ENCODE data around the gene HOXC12. TPM values are rescaled to one million over a fixed set of nuclear protein-coding genes. Genes with fewer than 3 reads are reported as not detected.

HOXC12 gene
- total RNA-seq, 4 donors from 2014 or later = 3.7 to 6.8 (median 4.7) TPM

DNA sequence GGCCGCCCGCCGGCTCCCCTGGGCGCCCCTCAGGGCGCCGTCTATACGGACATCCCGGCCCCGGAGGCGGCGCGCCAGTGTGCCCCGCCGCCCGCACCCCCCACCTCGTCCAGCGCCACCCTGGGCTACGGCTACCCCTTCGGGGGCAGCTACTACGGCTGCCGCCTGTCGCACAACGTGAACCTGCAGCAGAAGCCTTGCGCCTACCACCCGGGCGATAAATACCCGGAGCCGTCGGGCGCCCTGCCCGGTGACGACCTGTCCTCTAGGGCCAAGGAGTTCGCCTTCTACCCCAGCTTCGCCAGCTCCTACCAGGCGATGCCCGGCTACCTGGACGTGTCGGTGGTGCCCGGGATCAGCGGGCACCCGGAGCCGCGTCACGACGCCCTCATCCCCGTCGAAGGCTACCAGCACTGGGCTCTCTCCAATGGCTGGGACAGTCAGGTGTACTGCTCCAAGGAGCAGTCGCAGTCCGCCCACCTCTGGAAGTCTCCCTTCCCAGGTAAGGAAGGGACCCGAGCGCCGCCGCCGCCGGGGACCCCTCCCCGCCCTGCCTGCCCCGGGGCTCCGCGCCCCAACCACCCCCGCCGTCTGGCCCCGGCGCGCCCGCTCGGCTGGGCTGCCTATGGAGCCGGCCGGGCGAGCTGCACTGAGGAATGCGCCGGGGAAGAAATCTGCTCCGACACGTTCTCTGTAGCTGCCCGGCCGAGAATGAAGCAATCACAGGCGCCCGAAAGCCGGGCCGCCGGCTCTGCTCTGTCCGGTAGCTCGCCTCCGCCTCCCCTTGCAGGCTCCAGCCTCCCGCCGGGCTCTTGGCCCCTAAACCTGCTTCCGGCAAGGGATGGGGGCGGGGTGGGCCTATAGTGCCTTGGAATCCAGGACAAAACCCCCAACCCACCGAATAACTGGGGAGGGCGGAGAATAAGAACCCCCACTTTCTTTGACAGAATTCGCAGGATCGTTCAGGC, 15.3 kb upstream of the HOXC12 start:
- H3K4me3 ChIP-seq = peak overlapping the region; percentile 57
- peak overlapping the region; percentile 87 for H3K27ac ChIP-seq
- H3K27me3 ChIP-seq = peaks cover 98% of the 10 kb centered on the region
- TF ChIP-seq EP300 (IDR thresholded peaks at IDR 0.05) (no peak), CTCF (IDR thresholded peaks at IDR 0.05) (no peak), POLR2A (IDR thresholded peaks at IDR 0.05) (no peak), POLR2AphosphoS5 (IDR thresholded peaks at IDR 0.05) (no peak)
- peak in 1 of 2 donors; percentile 82 for DNase-seq (ENCODE audit: low spot score in 2 of 2)
- H3K36me3 ChIP-seq = no peaks in the 10 kb centered on the region
- H3K9me3 ChIP-seq = no peaks in the 10 kb centered on the region
- WGBS = 13% methylated on average over 28 of the region's 91 CpGs
- H3K4me1 ChIP-seq = peaks cover 39% of the 10 kb centered on the region

DNA sequence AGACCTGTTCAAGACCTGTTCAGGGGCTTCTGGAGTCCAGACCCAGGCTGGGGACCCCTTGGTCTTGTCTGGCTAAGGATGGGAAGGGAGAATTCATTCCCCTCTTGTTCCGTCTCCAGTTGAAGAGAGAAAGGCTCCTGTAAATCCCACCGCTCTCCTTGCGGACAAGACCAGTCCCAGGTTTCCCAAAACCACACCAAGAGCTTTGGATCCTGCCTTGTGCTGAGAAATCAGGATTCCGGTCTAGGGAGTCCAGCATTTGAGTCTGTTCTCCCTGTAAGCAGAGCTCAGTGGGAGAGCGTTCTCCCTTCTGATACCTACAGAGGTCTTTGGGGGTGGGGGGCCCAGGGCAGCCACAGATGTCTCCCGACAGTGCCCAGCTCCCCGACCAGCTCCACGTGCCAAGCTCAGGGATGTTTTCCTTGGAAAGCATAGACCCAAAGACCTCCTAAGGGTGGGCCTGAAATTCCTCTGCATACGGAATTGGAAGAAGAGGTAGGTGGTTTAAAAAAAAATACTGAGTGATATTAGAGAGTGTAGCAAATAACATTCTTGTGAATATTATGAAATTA, 14.2 kb upstream of the HOXC12 start:
- no peak for DNase-seq (ENCODE audit: low spot score in 2 of 2)
- peaks cover 36% of the 10 kb centered on the region for H3K4me1 ChIP-seq
- 31% methylated on average over 9 of the region's 9 CpGs for WGBS
- H3K4me3 ChIP-seq = peak overlapping the region; percentile 57
- peak overlapping the region; percentile 87 for H3K27ac ChIP-seq
- H3K36me3 ChIP-seq = no peaks in the 10 kb centered on the region
- no peaks in the 10 kb centered on the region for H3K9me3 ChIP-seq
- H3K27me3 ChIP-seq = peaks cover 98% of the 10 kb centered on the region
- no peak for TF ChIP-seq POLR2AphosphoS5 (IDR thresholded peaks at IDR 0.05)
- no peak for TF ChIP-seq EP300 (IDR thresholded peaks at IDR 0.05)
- TF ChIP-seq POLR2A (IDR thresholded peaks at IDR 0.05) = no peak
- no peak for TF ChIP-seq CTCF (IDR thresholded peaks at IDR 0.05)

DNA sequence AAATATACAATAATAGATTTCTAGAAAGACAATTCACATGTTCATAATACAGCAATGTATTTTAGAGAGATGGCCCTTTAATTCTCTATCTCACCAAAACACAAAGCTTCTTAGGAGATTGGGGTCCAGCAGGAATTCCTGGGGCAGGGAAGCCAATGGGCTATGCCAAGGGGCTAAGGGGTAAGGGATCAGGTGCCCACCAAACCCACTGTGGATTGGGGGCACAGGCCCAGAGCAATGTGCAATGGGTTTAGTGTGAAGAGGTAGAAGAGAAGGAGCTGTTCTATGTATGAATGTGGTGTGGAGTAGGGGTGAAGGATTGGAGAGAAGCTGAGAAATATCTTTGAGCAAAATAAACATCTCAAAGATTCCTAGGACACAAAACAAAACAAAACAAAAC, 13.5 kb upstream of the HOXC12 start:
- H3K4me3 ChIP-seq = peak overlapping the region; percentile 57
- TF ChIP-seq CTCF (IDR thresholded peaks at IDR 0.05) (no peak), EP300 (IDR thresholded peaks at IDR 0.05) (no peak), POLR2A (IDR thresholded peaks at IDR 0.05) (no peak), POLR2AphosphoS5 (IDR thresholded peaks at IDR 0.05) (no peak)
- no peaks in the 10 kb centered on the region for H3K9me3 ChIP-seq
- peaks cover 98% of the 10 kb centered on the region for H3K27me3 ChIP-seq
- H3K36me3 ChIP-seq = no peaks in the 10 kb centered on the region
- no peak overlapping the region for H3K27ac ChIP-seq
- peaks cover 33% of the 10 kb centered on the region for H3K4me1 ChIP-seq
- DNase-seq (ENCODE audit: low spot score in 2 of 2) = no peak

- no peaks in the 10 kb centered on the region for H3K36me3 ChIP-seq
- peaks cover 33% of the 10 kb centered on the region for H3K4me1 ChIP-seq
- no peaks in the 10 kb centered on the region for H3K9me3 ChIP-seq
- peak overlapping the region; percentile 9 for H3K4me3 ChIP-seq
- no peak for DNase-seq (ENCODE audit: low spot score in 2 of 2)
- no peak overlapping the region for H3K27ac ChIP-seq
- no peak for TF ChIP-seq POLR2A (IDR thresholded peaks at IDR 0.05)
- no peak for TF ChIP-seq POLR2AphosphoS5 (IDR thresholded peaks at IDR 0.05)
- TF ChIP-seq EP300 (IDR thresholded peaks at IDR 0.05) = no peak
- TF ChIP-seq CTCF (IDR thresholded peaks at IDR 0.05) = no peak
- WGBS = 12% methylated on average over 5 of the region's 5 CpGs
- peaks cover 98% of the 10 kb centered on the region for H3K27me3 ChIP-seq
These were observed 13.0 kb upstream of the HOXC12 start for GRCh38 chr12:53941750-53942149.

DNA sequence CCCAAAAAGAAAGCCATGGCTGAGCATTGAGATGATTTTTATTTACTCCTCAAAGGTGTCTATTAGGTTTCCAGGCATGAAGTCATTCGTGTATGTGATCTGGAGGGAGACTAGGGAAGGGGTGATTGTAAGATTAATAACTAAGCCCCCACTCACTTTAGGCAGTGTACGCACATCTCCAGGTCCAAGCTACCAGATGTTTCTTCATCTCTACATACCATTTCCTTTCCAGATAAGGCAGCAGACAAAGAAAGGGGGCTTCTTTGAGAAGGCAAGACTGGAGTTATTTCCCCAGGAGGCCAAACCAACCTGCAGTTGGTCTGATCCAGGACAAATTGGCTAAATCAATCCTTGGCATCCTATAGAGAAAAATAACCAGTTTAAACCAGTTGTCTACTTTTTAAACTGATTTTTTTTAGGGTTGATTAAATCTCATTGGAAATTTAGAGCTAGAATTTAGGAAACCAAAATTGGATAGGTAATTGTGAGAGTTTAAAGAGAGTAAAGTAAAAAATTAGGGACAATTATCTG, 12.2 kb upstream of the HOXC12 start:
- 28% methylated on average over 2 of the region's 2 CpGs for WGBS
- Histone ChIP-seq H3K27me3 (peaks cover 98% of the 10 kb centered on the region), H3K4me1 (peaks cover 32% of the 10 kb centered on the region), H3K9me3 (no peaks in the 10 kb centered on the region), H3K27ac (no peak overlapping the region), H3K36me3 (no peaks in the 10 kb centered on the region), H3K4me3 (peak overlapping the region; percentile 9)
- DNase-seq (ENCODE audit: low spot score in 2 of 2) = no peak
- TF ChIP-seq POLR2A (IDR thresholded peaks at IDR 0.05) (no peak), CTCF (IDR thresholded peaks at IDR 0.05) (no peak), EP300 (IDR thresholded peaks at IDR 0.05) (no peak), POLR2AphosphoS5 (IDR thresholded peaks at IDR 0.05) (no peak)

Data from suprapubic skin (tissue), 4 donors.